Hematopoietic multipotent progenitor cell (in vitro differentiated cells): ENCODE measurements around the gene PROM2. TPM values are rescaled to one million over a fixed set of nuclear protein-coding genes. Genes with fewer than 3 reads are reported as not detected.
"Not testable (repeated sequence)": the region's sequence is repeated elsewhere in the genome, so short reads cannot be mapped to it uniquely, and the experiment has no call there.

Source experiments
- DNase-seq, 3 donors: peaks; one replicate each; pipeline ENCODE4 v3.0.0-alpha.2; 2011 to 2015; ENCODE audit warnings: low read depth in 2 of 3, low spot score in 2 of 3
- total RNA-seq: library from RNA; depleted of rRNA; stranded (reverse); fragments of >200 nt; gene quantifications from one replicate; pipeline ENCODE4 v1.2.3, GENCODE V29; 2012

The PROM2 gene
- total RNA-seq = 0.54 TPM

DNA sequence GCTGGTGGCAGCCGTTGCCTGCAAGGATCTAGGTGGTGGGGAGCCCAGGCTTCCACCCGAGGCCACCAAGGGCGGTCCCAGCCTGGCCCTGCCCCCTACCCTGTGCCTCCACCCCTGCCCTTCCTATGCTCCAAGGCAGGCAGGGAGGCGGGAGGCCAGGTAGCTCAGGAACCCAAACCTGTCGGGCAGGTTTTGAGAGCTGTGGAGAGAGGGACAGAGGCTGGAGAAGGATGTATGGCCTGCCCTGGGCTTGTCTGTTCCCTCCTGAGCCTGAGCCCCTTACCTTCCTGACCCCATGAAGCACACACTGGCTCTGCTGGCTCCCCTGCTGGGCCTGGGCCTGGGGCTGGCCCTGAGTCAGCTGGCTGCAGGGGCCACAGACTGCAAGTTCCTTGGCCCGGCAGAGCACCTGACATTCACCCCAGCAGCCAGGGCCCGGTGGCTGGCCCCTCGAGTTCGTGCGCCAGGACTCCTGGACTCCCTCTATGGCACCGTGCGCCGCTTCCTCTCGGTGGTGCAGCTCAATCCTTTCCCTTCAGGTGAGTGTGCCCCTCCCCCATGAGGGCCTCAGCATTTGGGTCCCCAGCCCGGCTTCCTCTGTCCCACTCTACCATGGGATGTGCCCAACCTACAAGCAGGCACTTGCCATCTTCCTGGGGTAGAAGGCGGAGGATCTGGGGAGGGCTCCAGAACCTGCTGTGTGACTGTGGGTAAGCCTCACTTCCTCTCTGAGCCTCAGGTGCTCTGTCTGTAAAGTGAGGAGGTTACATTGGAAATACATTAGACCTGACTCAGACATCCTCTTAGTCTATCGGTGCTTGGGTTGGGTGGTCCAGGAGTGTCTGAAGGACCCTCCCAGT is at the start of gene PROM2:
Gene PROM2 (plus strand): TSS at position 159 of the 860 bp plus-strand sequence. CDS start 137 bp downstream, at position 296.
- DNase-seq = no peak

GRCh38 chr2:95225658-95226057 is 48.6 kb upstream of the PROM2 start:
- no peak for DNase-seq

- peak in 2 of 3 donors; percentile 33 to 47 for DNase-seq
Observed at GRCh38 chr2:95231723-95232122, 42.5 kb upstream of the PROM2 start.

DNA sequence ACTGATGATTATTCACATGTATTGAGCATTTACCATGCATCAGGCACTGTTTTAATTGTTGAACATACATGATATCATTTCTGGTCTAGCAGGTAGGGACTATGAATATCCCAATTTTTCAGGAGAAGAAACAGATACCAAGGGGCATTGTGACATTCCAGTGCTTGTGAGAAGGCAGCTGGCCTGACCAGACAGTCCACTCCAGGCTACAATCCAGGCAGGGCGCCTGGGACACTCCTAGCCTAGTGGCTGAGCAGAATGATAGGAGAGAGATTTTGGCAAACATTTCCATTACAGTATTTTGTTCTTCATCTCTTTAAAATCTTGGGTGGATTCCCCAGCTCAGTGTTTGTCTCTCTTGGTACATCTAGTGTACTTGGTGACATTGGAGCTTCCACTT is 42.0 kb upstream of the PROM2 start:
- no peak for DNase-seq

DNA sequence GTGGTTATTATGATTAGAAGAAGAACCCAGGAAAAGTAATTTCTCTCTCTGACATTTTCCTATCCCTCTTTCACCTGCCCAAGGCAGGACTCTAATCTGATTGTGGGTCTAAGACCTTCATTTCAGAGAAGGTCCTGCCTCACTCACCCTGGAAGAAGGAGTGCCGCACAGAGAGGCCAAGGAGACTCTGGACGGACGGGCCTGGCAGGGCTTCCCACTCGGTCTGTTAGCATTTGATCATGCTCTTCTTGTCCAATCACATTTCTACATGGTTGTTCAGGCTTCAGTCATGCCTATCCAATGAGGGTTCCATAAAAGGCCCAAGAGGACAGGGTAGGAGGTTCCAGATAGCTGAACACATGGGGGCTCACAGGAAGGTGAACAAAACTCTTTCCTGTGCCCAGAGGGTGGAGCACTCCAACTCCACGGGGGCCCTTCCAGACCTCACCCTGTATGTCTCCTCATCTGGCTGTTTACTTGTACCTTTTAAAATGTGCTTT is 39.9 kb upstream of the PROM2 start:
- no peak for DNase-seq

GRCh38 chr2:95234816-95235215 is 39.4 kb upstream of the PROM2 start:
- DNase-seq = no peak

- DNase-seq = no peak
Observed at GRCh38 chr2:95238131-95238530, 36.1 kb upstream of the PROM2 start.

GRCh38 chr2:95240091-95240490 is 34.2 kb upstream of the PROM2 start:
- DNase-seq = no peak

GRCh38 chr2:95240556-95240955 is 33.7 kb upstream of the PROM2 start:
- DNase-seq = no peak

GRCh38 chr2:95242084-95242483 is 32.2 kb upstream of the PROM2 start:
- not testable (repeated sequence) for DNase-seq

DNA sequence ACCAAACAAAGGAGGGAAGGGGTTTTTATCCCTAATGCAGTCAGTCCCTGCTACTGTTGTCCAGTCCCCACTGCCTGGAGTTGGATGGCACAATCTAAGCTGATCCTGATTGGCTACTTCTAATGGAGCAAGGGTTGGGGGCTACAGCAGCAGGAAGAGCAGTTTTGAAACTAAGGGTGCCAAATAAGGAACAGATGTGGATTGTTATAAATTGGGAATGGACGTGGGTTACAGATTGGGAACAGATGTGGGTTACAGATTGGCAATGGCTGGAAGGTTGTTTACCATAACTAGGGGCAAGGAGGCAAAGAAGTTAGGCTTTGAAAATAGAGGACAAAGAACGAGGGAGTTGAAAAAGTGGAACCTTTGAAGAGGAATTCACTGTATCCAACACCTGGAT is 16.0 kb upstream of the PROM2 start:
- no peak for DNase-seq

GRCh38 chr2:95260028-95261023 is 13.9 kb upstream of the PROM2 start:
- no peak for DNase-seq

GRCh38 chr2:95261602-95262001 is 12.6 kb upstream of the PROM2 start:
- no peak for DNase-seq

GRCh38 chr2:95262896-95263542 is 11.2 kb upstream of the PROM2 start:
- no peak for DNase-seq

DNA sequence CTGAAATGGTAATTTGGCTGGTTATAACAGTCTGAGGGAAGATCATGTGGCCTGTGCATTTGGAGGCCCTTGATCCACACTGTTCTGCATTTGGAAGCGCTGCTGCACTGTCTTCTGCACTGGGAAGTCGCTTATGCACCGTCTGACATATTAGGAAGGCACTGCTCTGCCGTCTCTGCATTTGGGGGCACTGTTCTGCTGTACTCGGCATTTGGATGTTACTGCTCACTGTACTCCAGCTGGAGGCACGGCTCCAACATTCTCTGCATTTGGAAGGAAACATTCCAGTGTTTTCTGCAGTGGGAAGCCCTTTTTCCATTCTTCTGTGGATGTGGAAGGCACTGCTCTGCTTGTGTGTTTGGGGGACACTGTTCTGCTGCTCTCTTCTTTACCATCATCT is 9.6 kb upstream of the PROM2 start:
- no peak for DNase-seq

DNA sequence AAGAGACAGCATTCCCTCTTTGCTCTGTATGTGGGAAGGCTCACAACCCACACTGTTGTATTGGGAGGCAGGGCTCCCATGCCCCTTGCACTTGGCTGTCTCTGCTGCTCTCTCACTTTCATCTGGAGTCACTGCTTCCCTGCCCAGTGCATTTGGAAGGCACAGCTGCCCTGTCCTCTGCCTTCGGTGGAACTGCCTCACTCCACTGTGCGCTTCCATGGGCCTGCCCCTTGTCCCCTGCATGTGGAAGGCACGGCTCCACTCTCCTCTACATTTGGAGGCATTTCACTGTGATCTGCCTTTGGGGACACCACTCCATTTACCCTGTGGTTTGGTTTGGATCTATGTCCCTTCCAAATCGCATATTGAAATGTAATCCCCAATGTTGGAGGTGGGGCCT is 9.1 kb upstream of the PROM2 start:
- no peak for DNase-seq

DNA sequence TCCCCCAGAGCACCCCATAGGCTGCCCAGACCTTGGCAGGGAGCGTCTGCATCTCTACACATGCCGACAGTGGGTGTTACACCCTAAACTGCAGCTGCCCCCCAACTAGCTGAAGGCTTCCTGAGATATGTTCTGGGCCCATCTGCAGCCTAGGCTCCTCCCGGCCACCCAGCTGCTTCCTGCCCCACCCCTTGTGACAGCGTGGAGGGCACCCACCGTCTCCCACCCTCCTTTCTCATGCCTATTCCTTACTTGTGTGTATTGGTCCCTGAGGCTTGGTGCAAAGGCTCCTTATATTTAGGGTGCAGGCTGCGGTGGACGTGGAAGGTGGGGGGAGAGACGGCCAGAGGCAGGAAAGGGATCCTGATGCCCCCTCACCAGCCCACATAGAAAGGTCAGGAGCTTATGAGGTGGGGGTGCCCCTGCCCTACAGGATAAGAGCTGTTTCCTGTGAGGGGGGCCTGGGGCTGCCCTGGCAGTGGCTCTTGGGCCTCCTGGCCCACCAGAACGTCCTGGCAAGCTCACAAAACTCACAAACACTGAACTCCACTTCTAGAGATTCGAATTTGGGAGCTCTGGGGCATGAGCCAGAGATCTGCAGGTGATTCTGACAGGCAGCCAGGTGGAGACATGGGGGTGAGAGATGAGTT is 7.3 kb upstream of the PROM2 start:
- no peak for DNase-seq

DNA sequence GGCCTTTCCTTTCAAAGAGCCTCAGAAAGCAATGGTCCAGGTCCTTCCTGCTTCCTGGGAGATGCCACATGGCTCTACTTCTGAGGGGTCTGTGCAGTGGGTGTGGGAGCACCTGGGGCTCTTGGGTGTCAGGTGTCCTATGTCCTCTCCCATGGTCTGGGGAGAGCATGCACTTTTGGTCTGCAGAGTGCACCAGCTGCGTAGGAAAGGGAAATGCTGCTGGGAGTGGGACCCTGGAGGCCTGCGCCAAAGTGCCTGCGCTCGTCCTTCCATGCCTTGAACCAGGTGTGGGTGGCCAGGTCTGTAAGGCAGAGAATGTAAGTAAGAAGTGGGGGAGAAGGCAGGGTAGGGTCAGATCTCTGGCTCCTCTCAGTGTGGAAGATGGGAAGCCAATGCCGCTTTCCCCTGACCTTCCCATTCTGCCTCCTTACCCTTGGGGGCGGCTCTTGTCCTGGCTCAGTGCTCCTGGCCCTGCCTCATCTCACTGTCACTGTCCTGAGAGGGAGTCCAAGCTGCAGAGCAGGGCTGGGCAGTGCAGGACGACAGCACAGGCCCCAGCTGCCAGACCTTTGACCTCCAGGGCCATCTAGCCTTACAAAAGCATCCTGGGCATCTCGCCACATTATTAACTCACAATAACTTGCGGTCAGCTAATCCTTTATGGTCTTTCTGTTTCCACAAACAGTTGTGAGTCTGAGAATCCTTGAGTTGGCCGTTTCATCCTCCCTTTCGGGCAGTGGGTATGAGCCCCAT is 6.6 kb upstream of the PROM2 start:
- DNase-seq = no peak

- DNase-seq = no peak
Observed at GRCh38 chr2:95268211-95269035, 5.8 kb upstream of the PROM2 start.
